HEK293 (cell line): ENCODE data around the gene EVI5L.

Experiments
- CTCF ChIP-seq: fragments of 450-650 bp; formaldehyde crosslinking; IDR thresholded peaks from 2 replicates; pipeline ENCODE4 v1.5.1; 2016; ENCODE audit warnings: missing biosample characterization, missing genetic modification characterization
- PRDM10 ChIP-seq: fragments of 450-650 bp; formaldehyde crosslinking; IDR thresholded peaks from 2 replicates; pipeline ENCODE4 v1.5.1; 2016; ENCODE audit warnings: missing biosample characterization, missing genetic modification characterization
- SALL2 ChIP-seq: fragments of 450-650 bp; formaldehyde crosslinking; IDR thresholded peaks from 2 replicates; pipeline ENCODE4 v1.5.0; 2017; ENCODE audit warnings: missing biosample characterization, mild to moderate bottlenecking, missing genetic modification characterization, borderline replicate concordance
- TRIM28 ChIP-seq: IDR thresholded peaks from 2 replicates; pipeline ENCODE4 v1.6.1; 2011; ENCODE audit warnings: low read length, control low read depth, borderline replicate concordance
- ZBTB21 ChIP-seq: fragments of 450-650 bp; formaldehyde crosslinking; IDR thresholded peaks from 2 replicates; pipeline ENCODE4 v1.5.1; 2017; ENCODE audit warnings: missing biosample characterization, missing genetic modification characterization
- ZNF140 ChIP-seq: fragments of 450-650 bp; formaldehyde crosslinking; IDR thresholded peaks from 2 replicates; pipeline ENCODE4 v1.5.1; 2016; ENCODE audit warnings: missing biosample characterization, missing genetic modification characterization
- ZNF157 ChIP-seq: fragments of 450-650 bp; formaldehyde crosslinking; IDR thresholded peaks from 2 replicates; pipeline ENCODE4 v1.5.1; 2016; ENCODE audit warnings: missing biosample characterization, missing genetic modification characterization
- ZNF184 ChIP-seq: fragments of 450-650 bp; IDR thresholded peaks from 2 replicates; pipeline ENCODE4 v1.5.1; 2018; ENCODE audit warnings: missing biosample characterization, mild to moderate bottlenecking, missing genetic modification characterization
- ZNF354C ChIP-seq: fragments of 450-650 bp; formaldehyde crosslinking; IDR thresholded peaks from 2 replicates; pipeline ENCODE4 v1.5.1; 2016; ENCODE audit warnings: missing biosample characterization, missing genetic modification characterization, low read depth, borderline replicate concordance
- ZNF398 ChIP-seq: fragments of 450-650 bp; formaldehyde crosslinking; IDR thresholded peaks from 2 replicates; pipeline ENCODE4 v1.5.1; 2017; ENCODE audit warnings: missing biosample characterization, missing genetic modification characterization
- ZNF510 ChIP-seq: fragments of 450-650 bp; formaldehyde crosslinking; IDR thresholded peaks from 2 replicates; pipeline ENCODE4 v1.5.1; 2018; ENCODE audit warnings: mild to moderate bottlenecking, missing genetic modification characterization, missing biosample characterization; ENCODE audit not compliant: insufficient replicate concordance
- ZNF585B ChIP-seq: fragments of 450-650 bp; formaldehyde crosslinking; IDR thresholded peaks from 2 replicates; pipeline ENCODE4 v1.5.1; 2016; ENCODE audit warnings: missing biosample characterization, missing genetic modification characterization
- ZNF600 ChIP-seq: fragments of 450-650 bp; formaldehyde crosslinking; IDR thresholded peaks from 2 replicates; pipeline ENCODE4 v1.5.1; 2016; ENCODE audit warnings: missing biosample characterization, missing genetic modification characterization
- ZNF747 ChIP-seq: fragments of 450-650 bp; formaldehyde crosslinking; IDR thresholded peaks from 2 replicates; pipeline ENCODE4 v1.5.1; 2016; ENCODE audit warnings: missing biosample characterization, missing genetic modification characterization

- TF ChIP-seq TRIM28 (no peak), ZNF510 (tag by site-specific recombination) (no peak), ZNF747 (no peak), ZNF600 (tag by site-specific recombination) (no peak), CTCF (tag by site-specific recombination) (no peak), ZNF157 (tag by site-specific recombination) (no peak), ZBTB21 (tag by site-specific recombination) (no peak), ZNF354C (tag by site-specific recombination) (no peak), ZNF585B (tag by site-specific recombination) (no peak), ZNF184 (tag by site-specific recombination) (no peak), ZNF140 (tag by site-specific recombination) (no peak), ZNF398 (no peak), SALL2 (tag by site-specific recombination) (no peak), PRDM10 (tag by site-specific recombination) (no peak)
These were observed 84.1 kb downstream of the EVI5L start for GRCh38 chr19:7914099-7914498.
